Liver (tissue), 9 donors: Measurements from ENCODE around the gene MEOX1. TPM values are rescaled to one million over a fixed set of nuclear protein-coding genes. Genes with fewer than 3 reads are reported as not detected.

ENCODE experiments used
- DNase-seq: peaks from one replicate; pipeline ENCODE4 v3.0.0-alpha.2; 2017; ENCODE audit warnings: low spot score
- H3K27ac ChIP-seq, 2 donors: one replicate each; pipeline ENCODE4 v1.7.0; 2013; ENCODE audit warnings: inconsistent platforms in 2 of 2, low read length in 2 of 2, control low read depth in 1 of 2, low read depth in 1 of 2, mild to moderate bottlenecking in 1 of 2
- H3K27me3 ChIP-seq, 4 donors: one replicate each; pipeline versions ENCODE4 v1.6.1 to v1.7.0; 2013; ENCODE audit warnings: low read length in 3 of 4, inconsistent platforms in 1 of 4, mild to moderate bottlenecking in 1 of 4, moderate library complexity in 1 of 4; ENCODE audit not compliant: control insufficient read depth in 4 of 4, insufficient read depth in 4 of 4
- H3K36me3 ChIP-seq, 4 donors: one replicate each; pipeline versions ENCODE4 v1.6.1 to v1.7.0; 2013; ENCODE audit warnings: low read length in 3 of 4, mild to moderate bottlenecking in 3 of 4, low read depth in 1 of 4, moderate library complexity in 1 of 4; ENCODE audit not compliant: control insufficient read depth in 4 of 4, insufficient read depth in 3 of 4
- H3K4me1 ChIP-seq, 4 donors: one replicate each; pipeline versions ENCODE4 v1.6.1 to v1.7.0; 2013; ENCODE audit warnings: low read length in 3 of 4, mild to moderate bottlenecking in 3 of 4, moderate library complexity in 1 of 4; ENCODE audit not compliant: control insufficient read depth in 4 of 4, insufficient read depth in 4 of 4
- H3K4me3 ChIP-seq, 3 donors: one replicate each; pipeline versions ENCODE4 v1.6.1 to v1.7.0; 2013; ENCODE audit warnings: low read length in 3 of 3, control low read depth in 1 of 3, low read depth in 1 of 3, mild to moderate bottlenecking in 1 of 3
- H3K9ac ChIP-seq, 2 donors: one replicate each; pipeline ENCODE4 v1.7.0; 2013; ENCODE audit warnings: low read length in 2 of 2, mild to moderate bottlenecking in 2 of 2, moderate library complexity in 2 of 2, control low read depth in 1 of 2, low read depth in 1 of 2
- H3K9me3 ChIP-seq, 4 donors: one replicate each; pipeline versions ENCODE4 v1.6.1 to v1.7.0; 2013; ENCODE audit warnings: low read length in 3 of 4; ENCODE audit not compliant: control insufficient read depth in 4 of 4
- EGR1 ChIP-seq, 2 donors: IDR thresholded peaks; 2 replicates each; pipeline ENCODE4 v1.6.1; 2016 to 2018; ENCODE audit warnings: antibody characterized with exemption in 2 of 2, low read depth in 2 of 2
- FOXA1 ChIP-seq: IDR thresholded peaks from 2 replicates; pipeline ENCODE4 v1.6.1; 2016; ENCODE audit warnings: antibody characterized with exemption
- GABPA ChIP-seq, 2 donors: IDR thresholded peaks in 1 of 2; conservative IDR thresholded peaks in 1 of 2; 2 replicates each; pipeline ENCODE4 v1.6.1; 2016; ENCODE audit warnings: antibody characterized with exemption in 2 of 2, mild to moderate bottlenecking in 1 of 2, moderate library complexity in 1 of 2
- HNF4A ChIP-seq, 2 donors: conservative IDR thresholded peaks; 2 replicates each; pipeline ENCODE4 v1.6.1; 2016; ENCODE audit warnings: antibody characterized with exemption in 2 of 2, mild to moderate bottlenecking in 2 of 2
- JUND ChIP-seq, 2 donors: IDR thresholded peaks; 2 replicates each; pipeline ENCODE4 v1.6.1; 2016; ENCODE audit warnings: antibody characterized with exemption in 2 of 2
- NR2F2 ChIP-seq: IDR thresholded peaks from 2 replicates; pipeline ENCODE4 v1.6.1; 2016; ENCODE audit warnings: antibody characterized with exemption
- RAD21 ChIP-seq, 2 donors: IDR thresholded peaks; 2 replicates each; pipeline ENCODE4 v1.6.1; 2016; ENCODE audit warnings: antibody characterized with exemption in 2 of 2, mild to moderate bottlenecking in 2 of 2
- RXRA ChIP-seq, 2 donors: IDR thresholded peaks; 2 replicates each; pipeline ENCODE4 v1.6.1; 2017 to 2018; ENCODE audit warnings: antibody characterized with exemption in 2 of 2, mild to moderate bottlenecking in 1 of 2
- SP1 ChIP-seq: IDR thresholded peaks from 2 replicates; pipeline ENCODE4 v1.6.1; 2018; ENCODE audit warnings: antibody characterized with exemption, mild to moderate bottlenecking
- TAF1 ChIP-seq: conservative IDR thresholded peaks from 2 replicates; pipeline ENCODE4 v1.6.1; 2016; ENCODE audit warnings: antibody characterized with exemption, mild to moderate bottlenecking
- YY1 ChIP-seq: IDR thresholded peaks from 2 replicates; pipeline ENCODE4 v1.6.1; 2016; ENCODE audit warnings: antibody characterized with exemption, mild to moderate bottlenecking
- WGBS: extraction: QIAGEN DNeasy Blood & Tissue Kit; methylation state at CpG from one replicate; pipeline ENCODE4 v1.1.7; 2013; 5-methylcytosine and 5-hydroxymethylcytosine counted together
- polyA plus RNA-seq, 2 donors: library from polyadenylated mRNA; stranded (reverse) in 1 of 2; unstranded in 1 of 2; fragments of 200-250 nt in 1 of 2; fragments of >200 nt in 1 of 2; fragmentation: Nextera tagmentation in 1 of 2; extraction: Ambion mirVana in 1 of 2; gene quantifications; one replicate each; pipeline versions ENCODE4 v1.2.1 to v1.2.3, GENCODE V29; 2013 to 2015
- total RNA-seq, 2 donors: library from RNA; depleted of rRNA; stranded (reverse); fragments of >200 nt; gene quantifications; one replicate each; pipeline ENCODE4 v1.2.3, GENCODE V29; 2014
- TF ChIP-seq, protein P1 (sequence below): IDR thresholded peaks from 2 replicates; pipeline ENCODE4 v1.6.1; 2016; ENCODE audit warnings: antibody characterized with exemption
- TF ChIP-seq, protein P2 (sequence below): IDR thresholded peaks from 2 replicates; pipeline ENCODE4 v1.6.1; 2016; ENCODE audit warnings: antibody characterized with exemption, mild to moderate bottlenecking
- TF ChIP-seq, protein P3 (sequence below): IDR thresholded peaks from 2 replicates; pipeline ENCODE4 v1.6.1; 2016; ENCODE audit warnings: antibody characterized with exemption
- TF ChIP-seq, protein P4 (sequence below): IDR thresholded peaks from 2 replicates; pipeline ENCODE4 v1.6.1; 2016; ENCODE audit warnings: antibody characterized with exemption
- donor health status: healthy.
- donor health status: healthy.
- donor health status: healthy.
- donor health status: healthy.
- donor health status: healthy.

The MEOX1 gene
- total and polyA plus RNA-seq, 4 donors = 0.05 to 0.33 TPM; not detected in 2

DNA sequence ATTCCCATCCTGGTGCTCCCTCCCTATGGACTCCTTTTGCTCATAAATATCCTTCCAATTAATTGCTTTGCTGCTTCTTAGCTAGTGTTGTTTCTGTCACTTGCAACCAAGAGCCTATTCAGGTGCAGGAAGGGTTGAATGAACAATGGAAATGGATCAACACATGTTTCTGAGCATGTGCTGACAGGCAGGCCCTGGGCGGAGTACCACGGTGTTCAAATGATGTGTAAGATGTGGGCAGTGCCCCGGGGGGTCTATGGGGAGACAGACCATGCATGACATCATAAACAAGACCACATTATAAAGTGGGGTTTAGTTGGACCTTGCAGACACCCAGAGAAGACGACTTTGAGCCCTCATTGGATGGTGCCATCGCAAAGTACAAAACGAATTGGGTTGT lies 48.4 kb upstream of the MEOX1 start:
- H3K27ac ChIP-seq = no peak overlapping the region
- H3K27me3 ChIP-seq = peaks cover 0 to 6% (median 0%) of the 10 kb centered on the region in 4 donors
- no peak overlapping the region for H3K9ac ChIP-seq
- WGBS = 91% methylated on average over 6 of the region's 6 CpGs
- TF ChIP-seq SP1 = no peak
- TF ChIP-seq, protein P1, sequence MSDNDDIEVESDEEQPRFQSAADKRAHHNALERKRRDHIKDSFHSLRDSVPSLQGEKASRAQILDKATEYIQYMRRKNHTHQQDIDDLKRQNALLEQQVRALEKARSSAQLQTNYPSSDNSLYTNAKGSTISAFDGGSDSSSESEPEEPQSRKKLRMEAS = no peak
- TF ChIP-seq HNF4A (conservative IDR thresholded peaks at IDR 0.05) = no peak
- TF ChIP-seq NR2F2 = no peak
- no peak for TF ChIP-seq TAF1
- TF ChIP-seq, protein P2, sequence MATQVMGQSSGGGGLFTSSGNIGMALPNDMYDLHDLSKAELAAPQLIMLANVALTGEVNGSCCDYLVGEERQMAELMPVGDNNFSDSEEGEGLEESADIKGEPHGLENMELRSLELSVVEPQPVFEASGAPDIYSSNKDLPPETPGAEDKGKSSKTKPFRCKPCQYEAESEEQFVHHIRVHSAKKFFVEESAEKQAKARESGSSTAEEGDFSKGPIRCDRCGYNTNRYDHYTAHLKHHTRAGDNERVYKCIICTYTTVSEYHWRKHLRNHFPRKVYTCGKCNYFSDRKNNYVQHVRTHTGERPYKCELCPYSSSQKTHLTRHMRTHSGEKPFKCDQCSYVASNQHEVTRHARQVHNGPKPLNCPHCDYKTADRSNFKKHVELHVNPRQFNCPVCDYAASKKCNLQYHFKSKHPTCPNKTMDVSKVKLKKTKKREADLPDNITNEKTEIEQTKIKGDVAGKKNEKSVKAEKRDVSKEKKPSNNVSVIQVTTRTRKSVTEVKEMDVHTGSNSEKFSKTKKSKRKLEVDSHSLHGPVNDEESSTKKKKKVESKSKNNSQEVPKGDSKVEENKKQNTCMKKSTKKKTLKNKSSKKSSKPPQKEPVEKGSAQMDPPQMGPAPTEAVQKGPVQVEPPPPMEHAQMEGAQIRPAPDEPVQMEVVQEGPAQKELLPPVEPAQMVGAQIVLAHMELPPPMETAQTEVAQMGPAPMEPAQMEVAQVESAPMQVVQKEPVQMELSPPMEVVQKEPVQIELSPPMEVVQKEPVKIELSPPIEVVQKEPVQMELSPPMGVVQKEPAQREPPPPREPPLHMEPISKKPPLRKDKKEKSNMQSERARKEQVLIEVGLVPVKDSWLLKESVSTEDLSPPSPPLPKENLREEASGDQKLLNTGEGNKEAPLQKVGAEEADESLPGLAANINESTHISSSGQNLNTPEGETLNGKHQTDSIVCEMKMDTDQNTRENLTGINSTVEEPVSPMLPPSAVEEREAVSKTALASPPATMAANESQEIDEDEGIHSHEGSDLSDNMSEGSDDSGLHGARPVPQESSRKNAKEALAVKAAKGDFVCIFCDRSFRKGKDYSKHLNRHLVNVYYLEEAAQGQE = no peak
- no peak for TF ChIP-seq GABPA (IDR thresholded peaks at IDR 0.05 in 1 of 2, conservative IDR thresholded peaks at IDR 0.05 in 1 of 2)
- TF ChIP-seq, protein P3, sequence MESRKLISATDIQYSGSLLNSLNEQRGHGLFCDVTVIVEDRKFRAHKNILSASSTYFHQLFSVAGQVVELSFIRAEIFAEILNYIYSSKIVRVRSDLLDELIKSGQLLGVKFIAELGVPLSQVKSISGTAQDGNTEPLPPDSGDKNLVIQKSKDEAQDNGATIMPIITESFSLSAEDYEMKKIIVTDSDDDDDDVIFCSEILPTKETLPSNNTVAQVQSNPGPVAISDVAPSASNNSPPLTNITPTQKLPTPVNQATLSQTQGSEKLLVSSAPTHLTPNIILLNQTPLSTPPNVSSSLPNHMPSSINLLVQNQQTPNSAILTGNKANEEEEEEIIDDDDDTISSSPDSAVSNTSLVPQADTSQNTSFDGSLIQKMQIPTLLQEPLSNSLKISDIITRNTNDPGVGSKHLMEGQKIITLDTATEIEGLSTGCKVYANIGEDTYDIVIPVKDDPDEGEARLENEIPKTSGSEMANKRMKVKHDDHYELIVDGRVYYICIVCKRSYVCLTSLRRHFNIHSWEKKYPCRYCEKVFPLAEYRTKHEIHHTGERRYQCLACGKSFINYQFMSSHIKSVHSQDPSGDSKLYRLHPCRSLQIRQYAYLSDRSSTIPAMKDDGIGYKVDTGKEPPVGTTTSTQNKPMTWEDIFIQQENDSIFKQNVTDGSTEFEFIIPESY = no peak
- no peak for TF ChIP-seq EGR1 (IDR thresholded peaks at IDR 0.05; ENCODE audit: low read depth in 2 of 2)
- no peak for TF ChIP-seq YY1
- TF ChIP-seq RAD21 (IDR thresholded peaks at IDR 0.05) = no peak
- TF ChIP-seq JUND (IDR thresholded peaks at IDR 0.05) = no peak
- TF ChIP-seq FOXA1 = no peak
- TF ChIP-seq RXRA (IDR thresholded peaks at IDR 0.05) = no peak
- TF ChIP-seq, protein P4, sequence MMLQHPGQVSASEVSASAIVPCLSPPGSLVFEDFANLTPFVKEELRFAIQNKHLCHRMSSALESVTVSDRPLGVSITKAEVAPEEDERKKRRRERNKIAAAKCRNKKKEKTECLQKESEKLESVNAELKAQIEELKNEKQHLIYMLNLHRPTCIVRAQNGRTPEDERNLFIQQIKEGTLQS = no peak
- DNase-seq = no peak
- H3K4me3 ChIP-seq = no peak overlapping the region
- H3K4me1 ChIP-seq = peaks cover 3 to 10% (median 6%) of the 10 kb centered on the region in 4 donors
- no peaks in the 10 kb centered on the region for H3K9me3 ChIP-seq
- H3K36me3 ChIP-seq = no peaks in the 10 kb centered on the region

DNA sequence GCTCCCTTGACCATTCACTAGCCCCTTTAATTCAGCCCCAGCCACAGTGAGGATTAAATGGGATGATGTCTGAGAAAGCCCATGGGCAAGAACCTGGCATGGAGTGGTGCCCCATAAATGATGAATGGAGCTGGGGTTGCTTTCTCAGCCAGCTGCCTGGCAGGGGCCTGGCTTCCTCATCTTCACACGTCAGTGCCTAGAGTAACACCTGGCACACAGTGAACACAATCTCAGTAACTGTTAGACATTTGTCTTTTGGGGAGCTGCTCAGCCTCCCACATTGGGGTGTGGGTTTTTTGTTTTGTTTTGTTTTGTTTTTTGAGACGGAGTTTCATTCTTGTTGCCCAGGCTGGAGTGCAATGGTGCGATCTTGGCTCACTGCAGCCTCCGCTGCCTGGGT lies 47.5 kb upstream of the MEOX1 start:
- H3K9me3 ChIP-seq = no peaks in the 10 kb centered on the region
- peaks cover 3 to 10% (median 6%) of the 10 kb centered on the region in 4 donors for H3K4me1 ChIP-seq
- DNase-seq = no peak
- WGBS = 97% methylated on average over 4 of the region's 4 CpGs
- no peak overlapping the region for H3K27ac ChIP-seq
- no peak overlapping the region for H3K4me3 ChIP-seq
- no peak for TF ChIP-seq YY1
- TF ChIP-seq, protein P4 = no peak
- TF ChIP-seq JUND (IDR thresholded peaks at IDR 0.05) = no peak
- TF ChIP-seq GABPA (IDR thresholded peaks at IDR 0.05 in 1 of 2, conservative IDR thresholded peaks at IDR 0.05 in 1 of 2) = no peak
- TF ChIP-seq, protein P2 = no peak
- no peak for TF ChIP-seq FOXA1
- TF ChIP-seq RAD21 (IDR thresholded peaks at IDR 0.05) = no peak
- H3K27me3 ChIP-seq = peaks cover 0 to 6% (median 0%) of the 10 kb centered on the region in 4 donors
- no peaks in the 10 kb centered on the region for H3K36me3 ChIP-seq
- no peak overlapping the region for H3K9ac ChIP-seq
